GM19023 (cell line): ENCODE data around the gene SIGLEC6.

Experiments
- ATAC-seq: cut with Tn5 transposase; IDR thresholded peaks from one replicate; pipeline ENCODE4 v1.9.1; 2021; ENCODE audit warnings: mild to moderate bottlenecking, moderate library complexity; ENCODE audit not compliant: unreplicated experiment

SIGLEC6 gene

GRCh38 chr19:51548891-51549305 is 17.4 kb upstream of the SIGLEC6 start:
- no peak for ATAC-seq

GRCh38 chr19:51548213-51548651 is 16.8 kb upstream of the SIGLEC6 start:
- no peak for ATAC-seq

DNA sequence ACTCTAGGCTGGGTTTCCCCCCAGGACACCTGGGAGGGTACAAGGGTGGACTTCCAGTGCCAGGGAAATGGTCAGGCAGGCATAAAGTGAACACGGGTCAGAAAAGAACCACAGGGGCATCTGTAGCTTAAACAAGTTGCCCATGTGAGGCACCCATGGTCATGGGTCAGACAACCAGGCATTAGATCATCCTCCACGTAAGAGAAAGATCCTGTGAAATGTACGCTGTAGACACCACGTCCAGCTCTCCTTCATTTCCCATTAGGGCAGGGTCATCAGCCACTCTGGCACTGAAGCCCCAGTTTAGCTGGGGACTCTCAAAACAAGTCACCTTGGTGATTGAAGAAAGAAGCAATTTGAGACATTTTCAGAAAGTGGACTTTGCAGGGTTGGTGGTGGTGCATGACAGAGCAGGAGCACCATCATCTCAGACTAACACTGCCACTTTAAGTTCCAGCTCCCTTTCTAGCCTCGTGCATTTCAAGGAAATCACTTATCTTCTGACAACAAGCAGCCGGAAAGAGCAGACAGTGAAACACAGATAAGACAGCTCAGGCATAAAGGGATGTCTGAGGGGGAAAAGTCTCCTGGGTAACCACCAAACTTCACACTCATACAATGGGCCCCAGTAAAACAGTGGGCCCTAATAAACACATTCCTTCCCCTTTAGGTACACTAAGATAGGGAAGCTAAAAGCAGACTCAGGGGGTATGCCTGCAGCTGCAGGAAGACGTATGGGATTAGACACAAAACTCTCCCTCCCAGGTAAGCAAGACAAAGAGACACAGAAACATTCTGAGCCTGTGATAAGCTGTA is 16.1 kb upstream of the SIGLEC6 start:
- no peak for ATAC-seq

DNA sequence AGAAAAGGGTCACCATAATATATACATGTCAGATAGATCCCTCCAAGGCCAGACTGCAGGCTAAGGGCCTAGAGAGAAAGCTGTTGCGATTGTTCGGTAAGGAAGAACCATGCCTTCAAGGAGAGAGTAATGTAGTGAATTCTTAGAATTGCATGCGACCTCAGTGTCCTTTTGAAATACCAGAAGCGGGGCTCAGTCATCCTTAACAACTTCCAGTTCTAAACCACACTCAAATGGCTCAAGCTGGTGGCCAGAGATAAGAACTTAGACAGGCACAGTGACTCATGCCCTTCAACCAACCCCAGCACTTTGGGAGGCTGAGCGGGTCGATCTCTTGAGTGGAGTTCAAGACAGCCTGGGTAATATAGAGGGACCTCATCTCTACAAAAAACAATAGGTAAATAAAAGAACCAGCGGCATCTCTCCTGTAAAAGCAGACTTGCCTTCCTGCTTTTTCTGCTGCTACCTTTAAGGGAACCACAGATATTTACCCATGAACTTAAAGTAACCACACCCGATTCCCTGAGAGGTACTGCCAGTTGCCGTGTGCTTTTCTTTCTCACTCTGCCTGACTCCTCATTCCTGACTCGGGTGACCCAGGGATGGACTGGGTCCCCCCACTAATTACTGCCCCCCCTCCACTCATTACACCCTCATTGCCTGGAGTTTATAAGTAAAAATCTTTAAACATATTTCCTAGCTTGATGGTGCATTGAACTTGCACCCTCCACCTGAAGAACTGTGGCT is 15.4 kb upstream of the SIGLEC6 start:
- no peak for ATAC-seq

DNA sequence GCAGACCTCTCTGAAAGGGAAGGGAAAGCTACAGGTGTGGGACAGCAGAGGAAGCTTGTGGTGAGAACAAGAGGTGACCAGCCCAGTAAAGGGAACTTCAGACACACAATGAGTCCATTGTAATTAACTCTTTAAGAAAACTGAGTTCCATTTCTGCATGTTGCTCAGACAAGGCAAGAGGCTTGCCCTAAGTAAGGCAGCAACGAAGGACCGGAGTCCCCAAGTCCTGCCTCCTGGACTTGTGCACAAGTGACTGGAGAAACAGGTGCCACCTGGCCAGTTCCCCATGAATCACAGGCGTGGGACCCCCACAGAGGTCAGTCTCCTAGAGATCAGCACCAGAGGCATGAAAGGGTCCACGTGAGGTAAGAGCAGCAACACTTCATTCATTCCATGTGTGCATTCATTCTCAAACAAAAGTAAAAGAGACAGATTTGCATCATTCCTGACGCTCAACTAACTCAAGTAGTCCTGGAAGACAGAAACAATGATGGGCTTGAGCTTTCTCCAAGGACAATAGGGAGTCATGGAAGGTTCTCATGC is 14.7 kb upstream of the SIGLEC6 start:
- ATAC-seq, result no peak

GRCh38 chr19:51544038-51544437 is 12.6 kb upstream of the SIGLEC6 start:
- no peak for ATAC-seq

GRCh38 chr19:51542699-51543098 is 11.2 kb upstream of the SIGLEC6 start:
- ATAC-seq, result no peak

- ATAC-seq, result no peak
Observed at GRCh38 chr19:51541458-51542357, 10.2 kb upstream of the SIGLEC6 start.

- ATAC-seq, result no peak
Observed at GRCh38 chr19:51539821-51540366, 8.4 kb upstream of the SIGLEC6 start.

GRCh38 chr19:51535535-51535934 is 4.1 kb upstream of the SIGLEC6 start:
- ATAC-seq, result no peak

- ATAC-seq, result no peak
Observed at GRCh38 chr19:51530616-51531015, 854 bp downstream of the SIGLEC6 start.

GRCh38 chr19:51529301-51529700 is 2.2 kb downstream of the SIGLEC6 start:
- no peak for ATAC-seq

- ATAC-seq, result no peak
Observed at GRCh38 chr19:51525651-51526050, 5.8 kb downstream of the SIGLEC6 start.

DNA sequence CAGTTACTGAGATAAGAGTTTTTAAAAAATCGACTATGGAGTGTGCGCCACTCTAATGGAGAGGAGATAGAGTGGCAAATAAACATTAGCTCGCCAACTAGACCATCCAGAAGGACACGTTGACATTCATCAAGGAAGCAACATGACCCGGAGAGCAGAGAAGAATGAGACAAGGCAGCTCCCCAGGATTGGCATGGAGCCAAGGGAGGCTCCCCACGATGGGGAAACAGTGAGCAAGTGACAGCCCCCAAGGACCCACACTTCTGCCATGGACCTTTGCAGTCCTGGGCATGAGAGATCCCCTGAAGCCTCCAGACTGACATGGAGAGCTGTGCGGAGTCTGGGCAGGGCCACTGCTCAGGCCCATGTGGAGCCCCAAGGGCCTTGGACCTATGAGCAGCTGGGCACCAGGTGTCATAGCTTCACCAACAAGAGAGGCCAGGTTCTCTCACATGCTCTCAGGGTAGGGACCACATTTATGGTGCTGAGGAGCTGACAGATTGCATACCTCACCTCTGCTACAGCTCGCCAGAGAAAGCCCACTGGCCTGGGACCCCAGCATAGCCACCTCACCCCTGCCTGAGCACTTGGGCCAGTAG is 6.7 kb downstream of the SIGLEC6 start:
- no peak for ATAC-seq

GRCh38 chr19:51521781-51522180 is 9.7 kb downstream of the SIGLEC6 start:
- ATAC-seq, result no peak

- ATAC-seq, result no peak
Observed at GRCh38 chr19:51521357-51521756, 10.1 kb downstream of the SIGLEC6 start.

- ATAC-seq, result no peak
Observed at GRCh38 chr19:51520728-51521127, 10.7 kb downstream of the SIGLEC6 start.

DNA sequence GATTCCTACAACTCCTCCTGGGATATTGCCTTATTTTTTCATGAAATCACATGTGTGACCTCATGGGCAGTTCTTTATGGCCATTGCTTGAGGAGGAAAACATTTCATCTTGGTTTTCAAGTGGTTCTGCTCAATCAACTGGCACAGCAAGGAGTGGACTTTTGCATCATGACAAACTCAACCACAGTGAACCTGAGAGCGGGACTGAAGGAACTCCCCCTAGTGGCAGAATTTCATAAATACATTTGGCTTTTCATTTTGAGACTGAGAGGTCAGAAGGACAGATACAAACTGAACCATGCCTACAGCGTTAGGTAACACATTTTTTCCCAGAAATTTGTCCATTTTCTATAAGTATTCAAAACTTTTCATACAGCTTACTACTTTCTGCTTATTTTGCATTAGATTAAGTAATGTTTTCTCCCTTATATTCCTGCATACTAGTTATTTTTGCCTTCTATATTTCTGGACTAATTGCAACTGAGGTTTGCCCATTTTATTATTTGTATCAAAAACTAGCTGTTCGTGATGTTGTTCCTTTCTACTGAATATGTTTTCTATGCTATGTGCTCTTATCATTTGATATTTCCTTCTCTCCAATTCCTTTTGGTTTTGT is 16.5 kb downstream of the SIGLEC6 start:
- ATAC-seq, result no peak

- no peak for ATAC-seq
Observed at GRCh38 chr19:51513968-51514367, 17.5 kb downstream of the SIGLEC6 start.

DNA sequence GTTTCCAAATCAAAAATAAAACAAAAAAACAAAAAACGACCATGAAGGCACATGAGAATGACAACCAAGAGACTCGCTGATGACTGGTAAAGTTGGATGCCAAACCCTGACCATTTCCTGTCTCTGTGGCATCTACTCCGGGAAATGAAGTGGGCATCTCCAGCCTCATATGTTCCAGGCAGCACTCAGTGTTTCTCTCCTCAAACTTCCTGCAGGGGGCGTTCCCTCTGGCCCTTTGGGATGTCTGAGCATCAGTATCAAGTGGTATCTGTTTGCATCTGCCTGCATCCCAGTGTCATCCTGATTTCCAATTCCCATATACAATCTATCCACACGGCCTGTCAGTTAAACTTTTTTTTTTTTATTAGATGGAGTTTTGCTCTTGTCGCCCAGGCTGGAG is 20.1 kb downstream of the SIGLEC6 start:
- ATAC-seq, result no peak
